ENCODE data around the gene ANKRD44. TPM values are rescaled to one million over a fixed set of nuclear protein-coding genes. Genes with fewer than 3 reads are reported as not detected.

Gene ANKRD44
- total RNA-seq, 1 donor from 2014 or later, result 21.4 TPM

DNA sequence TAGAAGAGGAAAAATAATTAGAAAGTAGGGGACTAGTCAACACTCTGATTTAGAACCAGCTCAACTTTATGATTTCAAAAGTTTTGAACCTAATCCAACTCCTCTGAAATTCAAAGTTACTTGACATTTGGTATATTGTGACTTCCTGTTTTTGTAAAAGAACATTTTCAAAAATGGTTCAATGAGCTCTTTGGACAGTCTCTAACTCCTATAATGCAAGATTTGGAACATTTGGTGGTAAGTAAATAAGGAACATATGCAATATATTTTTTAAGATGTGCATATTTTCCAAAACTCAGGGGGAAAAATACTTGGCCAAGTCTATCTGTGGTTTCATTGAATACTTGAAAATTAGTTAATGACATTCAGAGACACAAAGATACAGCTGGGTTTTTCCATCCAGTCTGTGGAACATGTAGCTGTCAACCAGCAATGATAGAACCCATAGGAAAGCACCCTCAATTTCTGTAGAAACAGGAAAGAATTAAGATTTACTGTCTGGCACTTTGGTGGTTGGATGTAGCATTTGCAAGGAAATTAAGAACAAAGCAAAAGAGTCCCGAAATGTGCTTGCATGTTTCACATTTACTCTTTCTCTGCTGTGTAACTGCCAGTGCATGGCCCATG is 17.0 kb upstream of the ANKRD44 start:
- Mint-ChIP-seq H3K4me3 (ENCODE audit: unreplicated experiment) (no peak overlapping the region), H3K27ac (ENCODE audit: unreplicated experiment) (no peak overlapping the region), H3K27me3 (ENCODE audit: low read depth) (no peaks in the 10 kb centered on the region), H3K4me1 (ENCODE audit: low read depth) (peaks cover 15% of the 10 kb centered on the region), H3K36me3 (ENCODE audit: low read depth) (no peaks in the 10 kb centered on the region), H3K9me3 (ENCODE audit: low read depth) (no peaks in the 10 kb centered on the region)
- TF ChIP-seq, protein P1, sequence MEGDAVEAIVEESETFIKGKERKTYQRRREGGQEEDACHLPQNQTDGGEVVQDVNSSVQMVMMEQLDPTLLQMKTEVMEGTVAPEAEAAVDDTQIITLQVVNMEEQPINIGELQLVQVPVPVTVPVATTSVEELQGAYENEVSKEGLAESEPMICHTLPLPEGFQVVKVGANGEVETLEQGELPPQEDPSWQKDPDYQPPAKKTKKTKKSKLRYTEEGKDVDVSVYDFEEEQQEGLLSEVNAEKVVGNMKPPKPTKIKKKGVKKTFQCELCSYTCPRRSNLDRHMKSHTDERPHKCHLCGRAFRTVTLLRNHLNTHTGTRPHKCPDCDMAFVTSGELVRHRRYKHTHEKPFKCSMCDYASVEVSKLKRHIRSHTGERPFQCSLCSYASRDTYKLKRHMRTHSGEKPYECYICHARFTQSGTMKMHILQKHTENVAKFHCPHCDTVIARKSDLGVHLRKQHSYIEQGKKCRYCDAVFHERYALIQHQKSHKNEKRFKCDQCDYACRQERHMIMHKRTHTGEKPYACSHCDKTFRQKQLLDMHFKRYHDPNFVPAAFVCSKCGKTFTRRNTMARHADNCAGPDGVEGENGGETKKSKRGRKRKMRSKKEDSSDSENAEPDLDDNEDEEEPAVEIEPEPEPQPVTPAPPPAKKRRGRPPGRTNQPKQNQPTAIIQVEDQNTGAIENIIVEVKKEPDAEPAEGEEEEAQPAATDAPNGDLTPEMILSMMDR (IDR thresholded peaks at IDR 0.05), result no peak
- DNase-seq (ENCODE audit: low spot score), result no peak

DNA sequence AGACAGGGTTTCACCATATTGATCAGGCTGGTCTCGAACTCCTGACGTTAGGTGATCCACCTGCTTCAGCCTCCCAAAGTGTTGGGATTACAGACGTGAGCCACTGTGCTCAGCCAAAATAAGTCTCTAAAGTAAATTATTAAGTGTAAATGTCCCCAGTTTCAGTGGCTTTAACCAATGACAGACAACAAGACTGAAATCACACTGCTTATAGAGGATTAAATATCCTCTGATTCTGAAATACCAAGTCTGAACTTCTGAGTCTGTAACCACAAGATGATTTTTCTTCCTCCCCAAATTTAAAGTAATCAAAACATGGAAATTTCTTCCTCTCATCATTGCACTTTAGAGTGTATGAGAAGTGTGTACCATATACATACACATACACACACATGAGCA is 16.5 kb upstream of the ANKRD44 start:
- no peak for DNase-seq (ENCODE audit: low spot score)
- no peak overlapping the region for H3K27ac Mint-ChIP-seq (ENCODE audit: unreplicated experiment)
- no peaks in the 10 kb centered on the region for H3K27me3 Mint-ChIP-seq (ENCODE audit: low read depth)
- peaks cover 15% of the 10 kb centered on the region for H3K4me1 Mint-ChIP-seq (ENCODE audit: low read depth)
- H3K36me3 Mint-ChIP-seq (ENCODE audit: low read depth), result no peaks in the 10 kb centered on the region
- no peak overlapping the region for H3K4me3 Mint-ChIP-seq (ENCODE audit: unreplicated experiment)
- TF ChIP-seq, protein P1 (IDR thresholded peaks at IDR 0.05), result no peak
- H3K9me3 Mint-ChIP-seq (ENCODE audit: low read depth), result no peaks in the 10 kb centered on the region

DNA sequence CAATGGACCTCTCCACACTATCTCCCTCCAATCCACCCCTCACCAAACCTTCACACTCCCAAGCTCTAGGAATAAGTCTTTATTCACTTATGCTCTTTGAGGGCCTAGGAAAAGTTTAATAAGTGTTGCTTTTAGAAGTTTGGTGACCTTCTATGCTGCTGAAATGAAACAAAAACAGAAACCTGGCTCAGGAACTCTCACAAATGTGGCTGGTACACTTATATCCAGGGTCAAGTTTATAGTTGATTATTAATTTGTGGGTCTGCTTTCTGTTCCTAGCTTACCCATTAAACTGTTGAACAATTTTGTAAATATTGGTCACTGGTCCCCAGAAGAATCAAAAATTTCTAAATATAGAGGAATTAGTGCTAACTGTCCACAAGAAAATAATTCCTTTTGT is 14.2 kb upstream of the ANKRD44 start:
- TF ChIP-seq, protein P1 (IDR thresholded peaks at IDR 0.05), result no peak
- DNase-seq (ENCODE audit: low spot score), result no peak
- Mint-ChIP-seq H3K9me3 (ENCODE audit: low read depth) (no peaks in the 10 kb centered on the region), H3K27me3 (ENCODE audit: low read depth) (no peaks in the 10 kb centered on the region), H3K4me3 (ENCODE audit: unreplicated experiment) (no peak overlapping the region), H3K4me1 (ENCODE audit: low read depth) (peaks cover 15% of the 10 kb centered on the region), H3K27ac (ENCODE audit: unreplicated experiment) (no peak overlapping the region), H3K36me3 (ENCODE audit: low read depth) (no peaks in the 10 kb centered on the region)

DNA sequence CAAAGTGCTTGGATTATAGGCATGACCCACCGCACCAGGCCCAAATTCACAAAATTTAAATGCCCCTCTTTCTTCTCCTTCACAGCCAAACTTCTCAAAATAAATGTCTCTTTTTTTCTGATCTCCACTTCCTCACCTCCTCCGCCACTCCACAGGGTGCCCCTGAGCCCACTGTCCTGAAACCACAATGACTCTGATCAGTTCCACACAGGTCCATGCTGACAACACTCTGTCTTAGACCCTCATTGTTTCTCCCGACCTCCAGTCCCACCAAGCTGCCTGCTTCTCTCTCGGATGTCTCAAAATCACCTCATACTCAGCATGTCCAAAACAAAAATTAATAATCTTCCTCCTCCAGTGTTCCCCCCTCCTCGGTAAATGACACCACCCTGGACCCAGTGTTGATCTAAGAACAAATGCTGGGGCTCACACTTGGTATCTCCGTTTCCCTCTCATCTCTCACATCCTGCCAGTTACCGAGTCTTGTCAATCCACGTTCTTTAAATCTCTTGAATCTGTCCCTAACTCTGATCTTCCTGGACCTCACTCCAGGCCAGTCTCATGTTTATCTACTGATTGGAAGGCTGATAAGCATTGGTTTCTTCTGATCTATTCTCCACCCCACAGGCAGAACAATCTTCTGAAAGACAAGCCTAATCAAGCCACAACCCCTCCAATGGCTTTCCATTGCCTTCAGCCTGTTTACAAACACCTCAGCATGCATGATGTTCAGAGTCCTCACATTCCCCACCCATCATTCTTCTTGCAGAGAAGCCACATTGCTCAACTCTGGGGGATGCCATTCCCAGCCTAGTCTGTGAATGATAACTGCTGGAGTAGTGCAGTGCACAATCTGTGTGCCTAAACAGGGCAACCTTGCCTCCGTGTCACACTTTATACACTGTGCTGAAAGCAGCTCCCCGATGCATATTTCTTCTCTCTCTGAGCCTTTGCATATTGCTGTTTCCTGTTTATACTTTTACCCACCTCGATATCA is 12.4 kb upstream of the ANKRD44 start:
- TF ChIP-seq, protein P1 (IDR thresholded peaks at IDR 0.05), result no peak
- Mint-ChIP-seq H3K27ac (ENCODE audit: unreplicated experiment) (no peak overlapping the region), H3K9me3 (ENCODE audit: low read depth) (no peaks in the 10 kb centered on the region), H3K36me3 (ENCODE audit: low read depth) (no peaks in the 10 kb centered on the region), H3K4me1 (ENCODE audit: low read depth) (peaks cover 15% of the 10 kb centered on the region), H3K27me3 (ENCODE audit: low read depth) (no peaks in the 10 kb centered on the region), H3K4me3 (ENCODE audit: unreplicated experiment) (no peak overlapping the region)
- no peak for DNase-seq (ENCODE audit: low spot score)

DNA sequence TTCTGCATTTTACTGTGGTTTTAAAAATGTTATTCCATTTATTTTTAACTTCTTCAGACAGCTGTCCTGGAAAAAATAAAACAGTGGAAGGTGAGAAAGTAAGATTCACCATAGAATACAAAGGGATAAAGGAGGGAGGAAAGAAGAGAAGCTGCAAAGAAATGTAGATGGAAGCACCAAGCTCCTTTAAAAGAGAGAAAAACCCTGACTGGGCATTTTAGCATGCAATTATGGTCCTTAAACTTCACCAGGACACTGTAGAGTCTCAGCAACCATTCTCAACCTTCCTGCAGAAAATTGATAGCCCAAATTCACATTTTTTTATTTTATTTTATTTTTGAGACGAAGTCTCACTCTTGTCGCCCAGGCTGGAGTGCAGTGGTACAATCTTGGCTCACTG is 11.6 kb upstream of the ANKRD44 start:
- no peak overlapping the region for H3K4me3 Mint-ChIP-seq (ENCODE audit: unreplicated experiment)
- no peaks in the 10 kb centered on the region for H3K27me3 Mint-ChIP-seq (ENCODE audit: low read depth)
- DNase-seq (ENCODE audit: low spot score), result no peak
- peaks cover 6% of the 10 kb centered on the region for H3K4me1 Mint-ChIP-seq (ENCODE audit: low read depth)
- no peaks in the 10 kb centered on the region for H3K9me3 Mint-ChIP-seq (ENCODE audit: low read depth)
- H3K36me3 Mint-ChIP-seq (ENCODE audit: low read depth), result no peaks in the 10 kb centered on the region
- TF ChIP-seq, protein P1 (IDR thresholded peaks at IDR 0.05), result no peak
- no peak overlapping the region for H3K27ac Mint-ChIP-seq (ENCODE audit: unreplicated experiment)

Data from chondrocyte (in vitro differentiated cells).